ENCODE results near the gene PDE4D.

Gene PDE4D

GRCh38 chr5:59436364-59437148, 457.0 kb downstream of the PDE4D start:
- TF ChIP-seq REST (IDR thresholded peaks at IDR 0.05; ENCODE audit: insufficient read depth in 1 of 2, low read depth in 2 of 2, low read length in 2 of 2): no peak
- no peak for TF ChIP-seq FOXP2 (optimal IDR thresholded peaks at IDR 0.05; ENCODE audit: borderline replicate concordance, extremely low read depth, extremely low read length, insufficient read depth)
- TF ChIP-seq TAF1 (IDR thresholded peaks at IDR 0.05; ENCODE audit: borderline replicate concordance, insufficient read depth, low read length): no peak
- TF ChIP-seq SIN3A (IDR thresholded peaks at IDR 0.05; ENCODE audit: borderline replicate concordance, insufficient read depth, low read length): no peak
- TF ChIP-seq POLR2AphosphoS5 (IDR thresholded peaks at IDR 0.05; ENCODE audit: low read depth, low read length): no peak

- TF ChIP-seq SIN3A (IDR thresholded peaks at IDR 0.05; ENCODE audit: borderline replicate concordance, insufficient read depth, low read length): no peak
- TF ChIP-seq POLR2AphosphoS5 (IDR thresholded peaks at IDR 0.05; ENCODE audit: low read depth, low read length): no peak
- no peak for TF ChIP-seq REST (IDR thresholded peaks at IDR 0.05; ENCODE audit: insufficient read depth in 1 of 2, low read depth in 2 of 2, low read length in 2 of 2)
- no peak for TF ChIP-seq TAF1 (IDR thresholded peaks at IDR 0.05; ENCODE audit: borderline replicate concordance, insufficient read depth, low read length)
- no peak for TF ChIP-seq FOXP2 (optimal IDR thresholded peaks at IDR 0.05; ENCODE audit: borderline replicate concordance, extremely low read depth, extremely low read length, insufficient read depth)
Measured at GRCh38 chr5:59433174-59433573, 460.4 kb downstream of the PDE4D start.

GRCh38 chr5:59430066-59430685, 463.4 kb downstream of the PDE4D start:
- TF ChIP-seq POLR2AphosphoS5 (IDR thresholded peaks at IDR 0.05; ENCODE audit: low read depth, low read length): no peak

GRCh38 chr5:59428391-59428790, 465.1 kb downstream of the PDE4D start:
- TF ChIP-seq SIN3A (IDR thresholded peaks at IDR 0.05; ENCODE audit: borderline replicate concordance, insufficient read depth, low read length) (no peak), POLR2AphosphoS5 (IDR thresholded peaks at IDR 0.05; ENCODE audit: low read depth, low read length) (no peak), REST (IDR thresholded peaks at IDR 0.05; ENCODE audit: insufficient read depth in 1 of 2, low read depth in 2 of 2, low read length in 2 of 2) (no peak), TAF1 (IDR thresholded peaks at IDR 0.05; ENCODE audit: borderline replicate concordance, insufficient read depth, low read length) (no peak), FOXP2 (optimal IDR thresholded peaks at IDR 0.05; ENCODE audit: borderline replicate concordance, extremely low read depth, extremely low read length, insufficient read depth) (no peak)

- TF ChIP-seq FOXP2 (optimal IDR thresholded peaks at IDR 0.05; ENCODE audit: borderline replicate concordance, extremely low read depth, extremely low read length, insufficient read depth) (no peak), SIN3A (IDR thresholded peaks at IDR 0.05; ENCODE audit: borderline replicate concordance, insufficient read depth, low read length) (no peak), TAF1 (IDR thresholded peaks at IDR 0.05; ENCODE audit: borderline replicate concordance, insufficient read depth, low read length) (no peak), REST (IDR thresholded peaks at IDR 0.05; ENCODE audit: insufficient read depth in 1 of 2, low read depth in 2 of 2, low read length in 2 of 2) (no peak), POLR2AphosphoS5 (IDR thresholded peaks at IDR 0.05; ENCODE audit: low read depth, low read length) (no peak)
Measured at GRCh38 chr5:59424515-59424914, 469.0 kb downstream of the PDE4D start.
